Measurements from ENCODE around the gene PGLYRP4. TPM values are rescaled to one million over a fixed set of nuclear protein-coding genes. Genes with fewer than 3 reads are reported as not detected.
A peak's percentile ranks its signal among the peaks of the same experiment; 100 is the strongest.

Gene PGLYRP4
- total RNA-seq, 2 donors from 2014 or later: not detected

- Histone ChIP-seq H3K9me3 (no peaks in the 10 kb centered on the region), H3K27me3 (replicated peaks; ENCODE audit: insufficient read depth) (no peaks in the 10 kb centered on the region), H3K27ac (no peak overlapping the region), H3K36me3 (no peaks in the 10 kb centered on the region), H3K4me3 (no peak overlapping the region), H3K4me1 (replicated peaks) (no peaks in the 10 kb centered on the region)
- intact Hi-C loops (cut with DNase I): no loop called here
- no peak for TF ChIP-seq CTCF (IDR thresholded peaks at IDR 0.05)
- no peak for TF ChIP-seq POLR2A (IDR thresholded peaks at IDR 0.05)
- TF ChIP-seq POLR2AphosphoS5 (IDR thresholded peaks at IDR 0.05): no peak
- no peak for DNase-seq (ENCODE audit: low spot score)
- 73% methylated on average over 25 of the region's 25 CpGs for WGBS
These were observed 55.7 kb downstream of the PGLYRP4 start for GRCh38 chr1:153292740-153293479.

DNA sequence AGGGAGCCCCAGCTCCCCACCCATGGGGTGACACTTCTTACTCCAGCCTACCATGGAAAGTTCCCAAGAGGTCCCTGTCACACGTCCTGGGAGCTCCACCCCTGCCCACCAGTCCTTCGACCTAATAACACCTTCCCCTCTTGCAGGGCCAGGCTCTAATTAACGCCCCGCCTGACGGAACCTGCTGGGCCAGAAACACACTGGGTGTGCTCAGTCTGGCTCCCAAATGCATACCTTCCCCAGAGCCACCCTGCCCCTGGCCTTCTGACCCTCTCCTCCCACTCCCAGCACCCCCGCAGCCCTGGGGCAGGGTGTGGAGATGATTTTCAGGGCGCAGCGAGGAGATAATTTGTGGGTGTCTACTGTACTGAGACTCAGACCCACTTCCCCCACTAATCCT is 56.5 kb downstream of the PGLYRP4 start:
- Histone ChIP-seq H3K4me1 (replicated peaks) (no peaks in the 10 kb centered on the region), H3K4me3 (no peak overlapping the region), H3K27me3 (replicated peaks; ENCODE audit: insufficient read depth) (no peaks in the 10 kb centered on the region), H3K9me3 (no peaks in the 10 kb centered on the region), H3K36me3 (no peaks in the 10 kb centered on the region), H3K27ac (no peak overlapping the region)
- 34% methylated on average over 8 of the region's 8 CpGs for WGBS
- DNase-seq (ENCODE audit: low spot score): no peak
- TF ChIP-seq POLR2AphosphoS5 (IDR thresholded peaks at IDR 0.05): no peak
- TF ChIP-seq CTCF (IDR thresholded peaks at IDR 0.05): no peak
- no peak for TF ChIP-seq POLR2A (IDR thresholded peaks at IDR 0.05)
- intact Hi-C loops (cut with DNase I): no loop called here

DNA sequence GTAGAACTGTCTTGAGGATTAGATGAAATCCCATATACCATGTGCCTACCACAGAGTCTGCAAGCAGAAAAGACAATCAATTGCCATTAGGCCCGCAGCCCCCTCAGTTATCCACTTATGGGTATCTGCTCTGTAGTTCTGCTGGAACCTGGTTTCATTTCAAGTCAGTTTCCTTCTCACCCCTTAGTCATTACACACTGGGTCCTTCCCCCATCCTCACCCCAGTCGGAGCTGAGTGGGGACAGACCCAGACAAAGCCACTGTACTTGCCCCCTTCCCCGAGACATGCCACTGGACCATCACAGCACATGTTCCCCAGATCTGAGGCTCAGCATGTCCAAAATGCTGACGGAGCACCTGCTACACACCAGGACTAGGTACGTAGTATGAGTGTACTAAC is 57.1 kb downstream of the PGLYRP4 start:
- 88% methylated on average over 5 of the region's 5 CpGs for WGBS
- Histone ChIP-seq H3K27ac (no peak overlapping the region), H3K27me3 (replicated peaks; ENCODE audit: insufficient read depth) (no peaks in the 10 kb centered on the region), H3K4me3 (no peak overlapping the region), H3K9me3 (no peaks in the 10 kb centered on the region), H3K4me1 (replicated peaks) (no peaks in the 10 kb centered on the region), H3K36me3 (no peaks in the 10 kb centered on the region)
- DNase-seq (ENCODE audit: low spot score): no peak
- TF ChIP-seq POLR2A (IDR thresholded peaks at IDR 0.05) (no peak), POLR2AphosphoS5 (IDR thresholded peaks at IDR 0.05) (no peak), CTCF (IDR thresholded peaks at IDR 0.05) (no peak)
- intact Hi-C loops (cut with DNase I): no loop called here

DNA sequence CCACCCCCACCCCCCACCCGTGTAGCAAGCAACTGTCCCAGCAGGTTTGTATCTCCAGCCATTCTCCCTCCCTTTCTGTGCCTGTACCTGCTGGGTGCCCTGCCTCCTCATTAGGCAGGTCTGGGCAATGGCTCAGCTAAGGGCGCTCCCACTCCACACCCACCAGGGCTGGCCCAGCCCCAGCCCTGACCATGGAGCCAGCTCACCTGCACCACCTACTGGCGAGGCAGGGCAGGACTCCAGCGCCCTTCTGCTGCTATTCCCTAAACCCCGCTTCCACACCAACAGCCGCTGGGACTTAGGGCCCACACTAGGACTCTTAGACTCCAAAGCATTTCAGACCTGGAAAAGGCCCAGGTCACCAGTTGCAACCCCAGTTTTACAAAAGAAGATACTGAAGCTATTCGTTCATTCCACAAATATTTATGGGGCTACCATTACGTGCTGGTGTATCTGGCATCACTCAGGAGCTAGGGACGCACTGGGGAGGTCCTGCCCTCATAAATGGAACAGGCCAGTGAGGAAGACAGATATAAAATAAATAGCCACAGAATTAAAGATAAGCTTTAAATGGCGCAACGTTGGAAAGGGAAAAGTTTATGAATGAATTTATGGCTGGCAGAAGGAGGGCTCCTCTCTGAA is 59.9 kb downstream of the PGLYRP4 start:
- Histone ChIP-seq H3K27me3 (replicated peaks; ENCODE audit: insufficient read depth) (no peaks in the 10 kb centered on the region), H3K4me1 (replicated peaks) (no peaks in the 10 kb centered on the region), H3K4me3 (no peak overlapping the region), H3K36me3 (no peaks in the 10 kb centered on the region), H3K27ac (no peak overlapping the region), H3K9me3 (no peaks in the 10 kb centered on the region)
- no peak for DNase-seq (ENCODE audit: low spot score)
- TF ChIP-seq POLR2A (IDR thresholded peaks at IDR 0.05): no peak
- TF ChIP-seq POLR2AphosphoS5 (IDR thresholded peaks at IDR 0.05): no peak
- peak in 1 of 4 experiments; percentile 32 for TF ChIP-seq CTCF (IDR thresholded peaks at IDR 0.05)
- WGBS: 58% methylated on average over 11 of the region's 11 CpGs
- intact Hi-C loops (cut with DNase I): no loop called here

Small RNAs within 50 kb of the gene (small RNA-seq; reads per million reads assigned to genes)
- gene RNU6-160P (0 reads per million in 2 donors), gene S100A15A (0 reads per million in 2 donors)

Other genes with a start within 250 kb of the PGLYRP4 start
- 1 to 10 TPM in 1 of 2 donors, not detected in 1; 2.2 TPM for gene SPRR2F, start 235.3 kb downstream of the PGLYRP4 start, total RNA-seq
- not detected for gene SPRR2G, start 198.0 kb downstream of the PGLYRP4 start, total RNA-seq
- gene LELP1, start 145.4 kb downstream of the PGLYRP4 start, total RNA-seq: 1 to 10 TPM in 1 of 2 donors, not detected in 1; 4.4 TPM
- not detected for gene PRR9, start 131.3 kb downstream of the PGLYRP4 start, total RNA-seq
- gene LORICRIN, start 89.2 kb downstream of the PGLYRP4 start, total RNA-seq: under 1 TPM in 1 of 2 donors, not detected in 1; 0.45 TPM
- gene PGLYRP3, start 35.9 kb downstream of the PGLYRP4 start, total RNA-seq: not detected
- gene S100A9, start 9.0 kb upstream of the PGLYRP4 start, total RNA-seq: 10 to 100 TPM; 25.6 to 45.2 TPM
- not detected for gene S100A12, start 26.8 kb upstream of the PGLYRP4 start, total RNA-seq
- gene S100A8, start 42.2 kb upstream of the PGLYRP4 start, total RNA-seq: 1 to 10 TPM; 1.5 to 5.6 TPM
- not detected for gene S100A7A, start 67.7 kb upstream of the PGLYRP4 start, total RNA-seq
- gene S100A7, start 111.8 kb upstream of the PGLYRP4 start, total RNA-seq: not detected
- 100 to 1,000 TPM; 184 to 279 TPM for gene S100A6, start 187.2 kb upstream of the PGLYRP4 start, total RNA-seq
- gene S100A5, start 192.1 kb upstream of the PGLYRP4 start, total RNA-seq: not detected
- 10 to 100 TPM; 56.3 to 71.3 TPM for gene S100A4, start 197.0 kb upstream of the PGLYRP4 start, total RNA-seq
- gene S100A3, start 200.4 kb upstream of the PGLYRP4 start, total RNA-seq: under 1 TPM in 1 of 2 donors, not detected in 1; 0.46 TPM
- gene S100A2, start 217.0 kb upstream of the PGLYRP4 start, total RNA-seq: 10 to 100 TPM; 14.1 to 22.6 TPM

Measured in prostate gland (tissue), 2 donors.